Body of pancreas (tissue), 4 donors: ENCODE data around the gene CYP20A1. TPM values are rescaled to one million over a fixed set of nuclear protein-coding genes. Genes with fewer than 3 reads are reported as not detected.

Experiments
- ATAC-seq: fragments of 150-250 bp; one replicate; pipeline ENCODE4 v1.9.1; 2016
- DNase-seq, 4 donors: peaks; one replicate each; pipeline ENCODE4 v3.0.0-alpha.2; 2019
- H3K27ac ChIP-seq, 4 donors: fragments of 200-600 bp; sonication (generic); 1 replicate in 3 of 4; 2 replicates in 1 of 4; pipeline versions ENCODE4 v1.5.1 to v1.6.1; 2016 to 2019; ENCODE audit warnings: mild to moderate bottlenecking in 1 of 4, mixed read lengths in 1 of 4, moderate library complexity in 1 of 4
- H3K27me3 ChIP-seq, 2 donors: fragments of 200-600 bp; sonication (generic); one replicate each; pipeline ENCODE4 v1.6.0; 2016; ENCODE audit warnings: mild to moderate bottlenecking in 1 of 2
- H3K36me3 ChIP-seq, 2 donors: fragments of 200-600 bp; sonication (generic); replicated peaks in 1 of 2; 2 replicates each; pipeline ENCODE4 v1.5.1; 2016; ENCODE audit warnings: low read depth in 2 of 2; ENCODE audit not compliant: insufficient read depth in 1 of 2
- H3K4me1 ChIP-seq: fragments of 200-600 bp; sonication (generic); one replicate; pipeline ENCODE4 v1.6.0; 2016
- H3K4me3 ChIP-seq, 2 donors: fragments of 200-600 bp; sonication (generic); 1 replicate in 1 of 2; 2 replicates in 1 of 2; pipeline ENCODE4 v1.5.1; 2016 to 2019
- H3K9me3 ChIP-seq, 3 donors: fragments of 200-600 bp; sonication (generic); 1 replicate in 2 of 3; 2 replicates in 1 of 3; pipeline ENCODE4 v1.5.1; 2016
- POLR2A ChIP-seq, 3 donors: fragments of 450-650 bp; IDR thresholded peaks; one replicate each; pipeline ENCODE4 v1.6.1; 2016; ENCODE audit warnings: antibody characterized with exemption in 3 of 3, mild to moderate bottlenecking in 2 of 3
- WGBS, 2 donors: methylation state at CpG; one replicate each; pipeline ENCODE4 v1.1.5; 2017; 5-methylcytosine and 5-hydroxymethylcytosine counted together
- intact Hi-C: fragments of 100-400 bp; cut with DNase I; formaldehyde crosslinking; loops from one replicate; pipeline ENCODE4 v1.15.1; 2023
- small RNA-seq: library from RNA; depleted of rRNA; stranded (forward); fragments of <200 nt; gene quantifications from one replicate; pipeline ENCODE3, GENCODE V24; 2016
- total RNA-seq, 2 donors: library from RNA; depleted of rRNA; stranded (reverse); fragments of >200 nt; gene quantifications; one replicate each; pipeline ENCODE4 v1.1.0, GENCODE V29; 2016
- TF ChIP-seq, protein P1 (sequence below), 7 experiments: fragments of 450-650 bp in 4 of 7; fragments of 200-600 bp in 3 of 7; sonication (generic) in 3 of 7; IDR thresholded peaks; one replicate each; pipeline ENCODE4 v1.5.1; 2016 to 2019; ENCODE audit warnings: antibody characterized with exemption in 7 of 7

Gene CYP20A1
- total RNA-seq, 2 donors from 2014 or later, result 18.9 to 21.4 TPM

DNA sequence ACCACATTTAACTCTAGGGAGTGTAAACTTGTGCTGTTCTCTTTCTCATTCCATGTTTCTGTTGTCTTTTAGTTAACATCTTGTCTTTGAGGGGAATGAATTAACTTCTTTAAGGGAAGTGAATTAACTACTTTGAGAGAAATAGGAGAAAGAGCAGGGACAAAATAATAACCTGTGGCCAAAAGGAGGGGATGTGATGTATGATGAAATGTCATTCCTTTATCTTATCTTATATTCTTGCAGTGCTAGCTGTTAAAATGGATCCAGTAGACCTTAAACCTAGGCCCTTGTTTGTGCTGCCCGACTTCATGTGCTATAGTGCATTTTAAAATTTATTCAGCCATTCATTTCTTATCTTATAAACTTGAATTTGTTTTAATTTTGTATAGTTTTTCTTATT lies 107.8 kb downstream of the CYP20A1 start:
- intact Hi-C loops, result no loop called here
- H3K27ac ChIP-seq, result no peak overlapping the region
- TF ChIP-seq POLR2A (IDR thresholded peaks at IDR 0.05), result no peak
- TF ChIP-seq, protein P1, sequence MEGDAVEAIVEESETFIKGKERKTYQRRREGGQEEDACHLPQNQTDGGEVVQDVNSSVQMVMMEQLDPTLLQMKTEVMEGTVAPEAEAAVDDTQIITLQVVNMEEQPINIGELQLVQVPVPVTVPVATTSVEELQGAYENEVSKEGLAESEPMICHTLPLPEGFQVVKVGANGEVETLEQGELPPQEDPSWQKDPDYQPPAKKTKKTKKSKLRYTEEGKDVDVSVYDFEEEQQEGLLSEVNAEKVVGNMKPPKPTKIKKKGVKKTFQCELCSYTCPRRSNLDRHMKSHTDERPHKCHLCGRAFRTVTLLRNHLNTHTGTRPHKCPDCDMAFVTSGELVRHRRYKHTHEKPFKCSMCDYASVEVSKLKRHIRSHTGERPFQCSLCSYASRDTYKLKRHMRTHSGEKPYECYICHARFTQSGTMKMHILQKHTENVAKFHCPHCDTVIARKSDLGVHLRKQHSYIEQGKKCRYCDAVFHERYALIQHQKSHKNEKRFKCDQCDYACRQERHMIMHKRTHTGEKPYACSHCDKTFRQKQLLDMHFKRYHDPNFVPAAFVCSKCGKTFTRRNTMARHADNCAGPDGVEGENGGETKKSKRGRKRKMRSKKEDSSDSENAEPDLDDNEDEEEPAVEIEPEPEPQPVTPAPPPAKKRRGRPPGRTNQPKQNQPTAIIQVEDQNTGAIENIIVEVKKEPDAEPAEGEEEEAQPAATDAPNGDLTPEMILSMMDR (IDR thresholded peaks at IDR 0.05), result no peak
- no peak for DNase-seq
- no peaks in the 10 kb centered on the region for H3K36me3 ChIP-seq
- no peaks in the 10 kb centered on the region for H3K9me3 ChIP-seq
- WGBS, 2 donors, result 81 to 87% methylated on average over 1 of the region's 1 CpG
- H3K4me1 ChIP-seq, result no peaks in the 10 kb centered on the region
- H3K4me3 ChIP-seq, result no peak overlapping the region
- H3K27me3 ChIP-seq, result no peaks in the 10 kb centered on the region
- ATAC-seq, result no peak

GRCh38 chr2:203347375-203347774 lies 108.6 kb downstream of the CYP20A1 start:
- TF ChIP-seq POLR2A (IDR thresholded peaks at IDR 0.05), result no peak
- TF ChIP-seq, protein P1 (IDR thresholded peaks at IDR 0.05), result no peak
- no peaks in the 10 kb centered on the region for H3K36me3 ChIP-seq
- no peak overlapping the region for H3K4me3 ChIP-seq
- no peaks in the 10 kb centered on the region for H3K4me1 ChIP-seq
- H3K27me3 ChIP-seq, result no peaks in the 10 kb centered on the region
- H3K9me3 ChIP-seq, result no peaks in the 10 kb centered on the region
- intact Hi-C loops, result no loop called here
- WGBS, 2 donors, result 47 to 60% methylated on average over 4 of the region's 4 CpGs
- DNase-seq, result no peak
- no peak overlapping the region for H3K27ac ChIP-seq
- no peak for ATAC-seq

DNA sequence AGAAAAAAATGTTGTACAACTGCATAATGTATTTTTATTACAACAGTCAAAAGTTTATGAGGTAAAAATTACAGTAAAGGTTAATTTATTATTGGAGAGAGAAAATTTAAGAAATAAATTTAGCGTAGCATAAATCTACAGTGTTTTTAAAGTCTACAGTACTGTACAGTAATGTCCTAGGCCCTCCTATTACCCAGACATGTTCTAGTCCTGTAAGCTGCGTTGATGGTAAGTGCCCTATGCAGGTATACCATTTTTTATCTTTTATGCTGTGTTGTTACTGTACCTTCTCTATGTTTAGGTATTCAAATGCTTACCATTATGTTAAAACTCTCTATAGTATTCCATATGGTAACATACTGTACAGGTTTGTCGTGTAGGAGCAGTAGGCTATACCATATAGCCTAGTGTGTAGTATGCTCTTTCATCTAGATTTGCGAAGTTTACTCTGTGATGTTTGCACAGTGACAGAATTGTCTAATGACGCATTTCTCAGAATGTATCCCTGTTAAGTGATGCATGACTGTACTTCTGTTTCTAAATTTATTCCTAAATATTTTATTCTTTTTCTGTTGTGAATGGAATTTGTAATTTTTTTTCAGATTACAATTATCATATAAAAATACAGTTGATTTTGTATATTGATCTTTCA lies 113.9 kb downstream of the CYP20A1 start:
- intact Hi-C loops, result no loop called here
- WGBS, 2 donors, result 90 to 91% methylated on average over 5 of the region's 5 CpGs
- Histone ChIP-seq H3K27ac (no peak overlapping the region), H3K9me3 (no peaks in the 10 kb centered on the region), H3K36me3 (no peaks in the 10 kb centered on the region), H3K4me3 (no peak overlapping the region), H3K4me1 (no peaks in the 10 kb centered on the region), H3K27me3 (no peaks in the 10 kb centered on the region)
- DNase-seq (no peak), ATAC-seq (no peak)
- TF ChIP-seq, protein P1 (IDR thresholded peaks at IDR 0.05), result no peak
- TF ChIP-seq POLR2A (IDR thresholded peaks at IDR 0.05), result no peak

DNA sequence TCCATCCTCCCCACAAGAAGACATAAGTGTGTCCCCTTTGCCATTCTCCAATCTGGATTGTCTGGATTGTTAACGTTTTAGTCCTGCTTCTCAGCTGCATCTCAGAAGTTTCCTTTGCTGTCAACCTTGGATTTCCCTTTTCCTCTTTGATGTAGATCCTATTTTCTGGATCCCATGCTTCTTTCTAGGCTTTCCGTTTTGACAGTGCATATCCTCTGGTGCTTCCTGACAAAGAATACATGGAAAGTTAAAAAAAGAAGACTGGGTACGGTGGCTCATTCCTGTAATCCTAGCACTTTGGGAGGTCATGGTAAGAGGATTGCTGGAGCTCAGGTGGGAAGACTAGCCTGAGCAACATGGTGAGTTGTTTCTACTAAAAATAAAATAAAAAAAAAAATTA lies 116.1 kb downstream of the CYP20A1 start:
- WGBS, 2 donors, result 81 to 82% methylated on average over 3 of the region's 3 CpGs
- intact Hi-C loops, result no loop called here

More for the DNA sequence above, 116.1 kb downstream of the CYP20A1 start:
- Histone ChIP-seq H3K4me1 (no peaks in the 10 kb centered on the region), H3K27me3 (no peaks in the 10 kb centered on the region), H3K9me3 (no peaks in the 10 kb centered on the region), H3K27ac (no peak overlapping the region), H3K4me3 (no peak overlapping the region), H3K36me3 (no peaks in the 10 kb centered on the region)
- TF ChIP-seq, protein P1 (IDR thresholded peaks at IDR 0.05), result no peak
- TF ChIP-seq POLR2A (IDR thresholded peaks at IDR 0.05), result no peak
- ATAC-seq (no peak), DNase-seq (no peak)

Small RNAs within 50 kb of the gene (small RNA-seq; reads per million reads assigned to genes)
- not detected for gene RN7SL670P

Other genes with a start within 250 kb of the CYP20A1 start
- 10 to 100 TPM; 29.6 to 31.6 TPM for gene NBEAL1, start 224.1 kb upstream of the CYP20A1 start, total RNA-seq
- 10 to 100 TPM in 1 of 2 donors, 1 to 10 TPM in 1; 4.3 to 22.1 TPM for gene ABI2, start 89.4 kb downstream of the CYP20A1 start, total RNA-seq